CD4-positive, alpha-beta memory T cell (primary cell): ENCODE data around the gene KRT36. TPM values are rescaled to one million over a fixed set of nuclear protein-coding genes. Genes with fewer than 3 reads are reported as not detected.

Source experiments
- CTCF ChIA-PET: fragments of 350-600 bp; sonication (Branson Sonifier 250); formaldehyde crosslinking; loops from one replicate; lab custom pipeline; 2021; ENCODE audit warnings: inconsistent platforms; ENCODE audit not compliant: partially characterized antibody; lab: Charles Lee
- POLR2A ChIA-PET: fragments of 350-600 bp; sonication (Branson Sonifier 250); formaldehyde crosslinking; loops from one replicate; lab custom pipeline; 2021; ENCODE audit not compliant: partially characterized antibody; lab: Charles Lee
- DNase-seq, 5 donors: peaks; one replicate each; pipeline versions ENCODE4 v3.0.0 to v3.0.0-alpha.2; 2020 to 2022; ENCODE audit warnings: mixed read lengths in 1 of 5
- H3K27ac ChIP-seq: one replicate; pipeline ENCODE4 v1.7.0; 2013; ENCODE audit warnings: low read depth, low read length
- H3K27me3 ChIP-seq: 2 replicates; pipeline ENCODE4 v1.7.0; 2013; ENCODE audit warnings: mild to moderate bottlenecking, low read length, moderate library complexity; ENCODE audit not compliant: insufficient read depth
- H3K36me3 ChIP-seq: 2 replicates; pipeline ENCODE4 v1.7.0; 2013; ENCODE audit warnings: mild to moderate bottlenecking, low read length, moderate library complexity; ENCODE audit not compliant: insufficient read depth
- H3K4me1 ChIP-seq: 2 replicates; pipeline ENCODE4 v1.7.0; 2013; ENCODE audit warnings: mild to moderate bottlenecking, low read length, moderate library complexity; ENCODE audit not compliant: insufficient read depth
- H3K4me3 ChIP-seq, 2 donors: one replicate each; pipeline ENCODE4 v1.7.0; 2013; ENCODE audit warnings: low read length in 2 of 2, mild to moderate bottlenecking in 1 of 2
- H3K9me3 ChIP-seq, 2 donors: one replicate each; pipeline ENCODE4 v1.7.0; 2013; ENCODE audit warnings: low read length in 2 of 2, control low read depth in 1 of 2; ENCODE audit not compliant: control insufficient read depth in 1 of 2
- H3K27ac Mint-ChIP-seq, 7 donors: one replicate each; pipeline ENCODE4 v1.8.0; 2020 to 2021; ENCODE audit warnings: mixed read lengths in 7 of 7, mild to moderate bottlenecking in 6 of 7, inconsistent platforms in 3 of 7, moderate library complexity in 3 of 7
- H3K27me3 Mint-ChIP-seq, 2 donors: one replicate each; pipeline ENCODE4 v1.8.0; 2020 to 2021; ENCODE audit warnings: mixed read lengths in 2 of 2
- H3K36me3 Mint-ChIP-seq, 2 donors: one replicate each; pipeline ENCODE4 v1.8.0; 2020 to 2021; ENCODE audit warnings: mixed read lengths in 2 of 2, inconsistent platforms in 1 of 2, mild to moderate bottlenecking in 1 of 2
- H3K4me1 Mint-ChIP-seq, 4 donors: one replicate each; pipeline ENCODE4 v1.8.0; 2020 to 2021; ENCODE audit warnings: mixed read lengths in 4 of 4, mild to moderate bottlenecking in 1 of 4
- H3K4me3 Mint-ChIP-seq, 8 donors: one replicate each; pipeline ENCODE4 v1.8.0; 2020 to 2021; ENCODE audit warnings: mixed read lengths in 8 of 8, mild to moderate bottlenecking in 7 of 8, moderate library complexity in 6 of 8, inconsistent platforms in 3 of 8
- H3K9me3 Mint-ChIP-seq, 8 donors: one replicate each; pipeline ENCODE4 v1.8.0; 2020 to 2021; ENCODE audit warnings: mixed read lengths in 8 of 8, mild to moderate bottlenecking in 5 of 8, inconsistent platforms in 3 of 8, moderate library complexity in 1 of 8
- intact Hi-C: fragments of 100-400 bp; cut with micrococcal nuclease; formaldehyde crosslinking; loops from one replicate; pipeline ENCODE4 v1.15.1; 2023
- polyA plus RNA-seq, 2 donors: library from polyadenylated mRNA; unstranded; fragments of 300-500 nt; fragmentation: Illumina TruSeq; gene quantifications; one replicate each; pipeline ENCODE4 v1.2.3, GENCODE V29; 2021
- total RNA-seq, 2 experiments: library from RNA; stranded (reverse); gene quantifications; one replicate each; pipeline ENCODE4 v1.2.3, GENCODE V29; 2021

The KRT36 gene
- total and polyA plus RNA-seq, 4 experiments from 2014 or later, result not detected

DNA sequence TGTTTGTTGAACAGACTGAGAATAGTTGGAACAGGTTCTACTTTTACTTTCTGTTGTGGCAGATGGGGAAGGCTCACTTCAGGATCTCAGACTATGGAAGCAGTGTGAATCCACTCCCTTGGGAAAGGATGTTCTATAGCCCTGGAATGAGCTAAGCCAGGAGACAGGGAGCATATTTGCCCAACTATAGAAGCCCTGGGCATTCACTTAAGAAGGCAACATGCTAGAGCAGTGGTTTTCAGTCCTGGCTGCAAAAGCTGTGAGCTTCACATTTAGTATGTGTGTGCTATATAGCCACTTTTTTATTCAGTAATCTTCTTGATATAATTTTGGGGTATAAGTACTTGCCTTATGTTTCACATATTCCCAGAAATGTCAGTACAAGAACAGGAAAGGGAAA lies 21.4 kb downstream of the KRT36 start:
- CTCF ChIA-PET, result no interaction called here
- no peaks in the 10 kb centered on the region for H3K36me3 Mint-ChIP-seq
- peaks cover 0 to 14% (median 8%) of the 10 kb centered on the region in 8 donors for H3K9me3 Mint-ChIP-seq
- POLR2A ChIA-PET, result no interaction called here
- no peaks in the 10 kb centered on the region for H3K4me1 Mint-ChIP-seq
- H3K4me3 Mint-ChIP-seq, result no peak overlapping the region
- H3K4me1 ChIP-seq, result no peaks in the 10 kb centered on the region
- no peaks in the 10 kb centered on the region for H3K9me3 ChIP-seq
- H3K36me3 ChIP-seq, result no peaks in the 10 kb centered on the region
- intact Hi-C loops, result no loop called here
- H3K27ac Mint-ChIP-seq, result no peak overlapping the region
- H3K27me3 ChIP-seq, result no peaks in the 10 kb centered on the region
- no peaks in the 10 kb centered on the region for H3K27me3 Mint-ChIP-seq
- no peak for DNase-seq
- H3K27ac ChIP-seq, result no peak overlapping the region
- H3K4me3 ChIP-seq, result no peak overlapping the region

DNA sequence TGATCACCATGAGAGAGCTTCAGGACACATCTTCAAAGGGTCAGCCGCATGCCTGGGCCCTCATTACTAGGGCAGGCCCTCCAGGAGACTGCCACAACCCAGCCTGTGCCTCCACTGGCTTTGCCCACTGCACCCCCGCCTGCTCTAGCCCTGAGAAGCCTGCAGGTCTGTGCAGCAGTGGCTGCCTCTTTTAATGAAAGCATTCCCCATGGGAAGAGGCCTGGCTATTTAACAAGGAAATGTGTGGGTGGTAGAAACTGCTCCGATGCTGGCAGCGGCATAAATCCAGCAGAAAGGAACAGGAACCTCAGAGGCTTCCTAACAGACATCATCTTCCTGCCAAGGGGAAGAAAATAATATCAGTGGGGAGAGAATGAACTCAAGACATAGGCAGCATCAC lies 22.1 kb downstream of the KRT36 start:
- no peak for DNase-seq
- H3K4me1 ChIP-seq, result no peaks in the 10 kb centered on the region
- intact Hi-C loops, result no loop called here
- H3K4me3 ChIP-seq, result no peak overlapping the region
- H3K27ac ChIP-seq, result no peak overlapping the region
- Mint-ChIP-seq H3K27ac (no peak overlapping the region), H3K36me3 (no peaks in the 10 kb centered on the region), H3K4me1 (no peaks in the 10 kb centered on the region), H3K9me3 (peaks cover 0 to 14% (median 8%) of the 10 kb centered on the region in 8 donors), H3K4me3 (no peak overlapping the region), H3K27me3 (no peaks in the 10 kb centered on the region)
- ChIA-PET CTCF (interaction anchor here (1.5 kb wide), 1 partner anchor 10 kb away, joined by 4 read pairs; no protein-coding TSS in a partner anchor), POLR2A (no interaction called here)
- no peaks in the 10 kb centered on the region for H3K36me3 ChIP-seq
- H3K9me3 ChIP-seq, result no peaks in the 10 kb centered on the region
- H3K27me3 ChIP-seq, result no peaks in the 10 kb centered on the region

GRCh38 chr17:41466988-41467387 lies 22.7 kb downstream of the KRT36 start, which contains the start of gene KRT32:
TSS of gene KRT32 (minus strand) at chr17:41467386. CDS start at chr17:41467325, 61 bp downstream.
- no peaks in the 10 kb centered on the region for H3K4me1 ChIP-seq
- H3K27me3 ChIP-seq, result no peaks in the 10 kb centered on the region
- no peak within 1 kb of the TSS for H3K4me3 ChIP-seq
- Mint-ChIP-seq H3K27ac (no peak within 1 kb of the TSS), H3K4me1 (no peaks in the 10 kb centered on the region), H3K9me3 (peaks cover 0 to 14% (median 8%) of the 10 kb centered on the region in 8 donors), H3K36me3 (no peaks in the 10 kb centered on the region), H3K27me3 (no peaks in the 10 kb centered on the region), H3K4me3 (no peak within 1 kb of the TSS)
- intact Hi-C loops, result no loop called here
- no peaks in the 10 kb centered on the region for H3K9me3 ChIP-seq
- ChIA-PET CTCF (interaction anchor here (1.5 kb wide), 1 partner anchor 11 kb away, joined by 4 read pairs; no protein-coding TSS in a partner anchor), POLR2A (no interaction called here)
- no peak within 1 kb of the TSS for H3K27ac ChIP-seq
- DNase-seq, result no peak
- H3K36me3 ChIP-seq, result no peaks in the 10 kb centered on the region

DNA sequence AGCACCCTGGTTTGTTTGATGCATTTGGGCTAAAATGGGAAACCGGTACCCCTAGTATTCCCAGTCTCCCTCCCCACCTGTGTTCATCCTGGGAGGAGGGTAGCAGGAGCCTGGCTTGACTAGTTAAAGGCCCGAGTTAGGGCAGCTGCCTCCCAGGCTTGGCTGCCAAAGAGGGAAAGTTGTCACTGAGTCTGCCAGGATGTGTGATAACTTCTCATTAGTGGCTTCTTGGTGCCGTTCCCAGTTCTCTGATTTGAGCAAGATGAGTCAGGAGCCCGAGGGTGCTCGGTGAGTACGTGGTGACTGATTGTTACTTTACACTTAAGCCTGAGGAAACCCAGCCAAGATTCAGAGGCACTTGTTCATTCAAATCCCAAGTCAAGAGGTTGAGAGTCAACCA lies 25.0 kb downstream of the KRT36 start:
- Histone ChIP-seq H3K4me1 (no peaks in the 10 kb centered on the region), H3K27me3 (no peaks in the 10 kb centered on the region), H3K27ac (no peak overlapping the region), H3K36me3 (no peaks in the 10 kb centered on the region), H3K9me3 (no peaks in the 10 kb centered on the region), H3K4me3 (no peak overlapping the region)
- no peaks in the 10 kb centered on the region for H3K4me1 Mint-ChIP-seq
- CTCF ChIA-PET, result no interaction called here
- intact Hi-C loops, result no loop called here
- no peak for DNase-seq
- no peaks in the 10 kb centered on the region for H3K36me3 Mint-ChIP-seq
- POLR2A ChIA-PET, result no interaction called here
- peak overlapping the region in 1 of 7 donors; percentile 56 for H3K27ac Mint-ChIP-seq
- H3K27me3 Mint-ChIP-seq, result no peaks in the 10 kb centered on the region
- no peak overlapping the region for H3K4me3 Mint-ChIP-seq
- peaks cover 0 to 14% (median 7%) of the 10 kb centered on the region in 8 donors for H3K9me3 Mint-ChIP-seq

DNA sequence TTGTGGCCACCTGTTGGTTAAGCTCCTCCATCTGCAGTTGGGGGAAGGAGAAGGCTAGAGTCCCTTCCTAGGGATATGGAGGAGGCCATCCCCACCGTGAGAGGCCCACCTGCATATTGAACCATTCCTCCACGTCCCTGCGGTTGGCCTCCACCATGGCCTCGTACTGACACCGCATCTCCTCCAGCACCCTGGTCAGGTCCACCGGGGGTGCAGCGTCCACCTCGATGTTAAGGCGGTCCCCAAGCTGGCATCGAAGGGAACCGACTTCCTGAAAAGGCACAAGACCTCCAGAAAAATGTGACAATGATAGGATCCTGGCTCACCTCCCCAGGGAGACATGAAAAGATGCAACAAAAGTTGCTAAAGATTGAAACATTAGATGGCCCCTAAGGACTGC lies 25.5 kb downstream of the KRT36 start:
- no peak overlapping the region for H3K27ac Mint-ChIP-seq
- H3K4me3 Mint-ChIP-seq, result no peak overlapping the region
- CTCF ChIA-PET, result no interaction called here

DNA sequence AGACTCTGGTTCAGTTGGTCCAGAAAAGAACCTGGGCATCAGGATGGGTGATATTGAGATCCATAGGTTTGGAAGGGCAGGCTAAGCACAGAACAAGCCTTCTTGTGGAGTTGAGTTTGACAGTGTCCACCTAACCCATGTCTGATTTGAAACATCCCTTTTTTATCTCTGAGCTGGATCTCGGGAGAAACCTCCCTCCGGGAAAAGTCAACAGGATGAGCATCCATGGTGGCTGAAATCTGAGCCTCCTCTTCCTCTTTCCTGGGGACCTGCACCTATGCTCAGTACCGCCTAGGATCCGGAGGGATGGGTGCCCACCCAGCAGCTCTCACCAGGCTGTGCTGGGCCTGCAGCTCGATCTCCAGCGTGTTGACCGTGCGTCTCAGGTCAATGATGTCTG lies 26.0 kb downstream of the KRT36 start:
- H3K36me3 ChIP-seq, result no peaks in the 10 kb centered on the region
- Mint-ChIP-seq H3K9me3 (peaks cover 0 to 13% (median 7%) of the 10 kb centered on the region in 8 donors), H3K4me3 (no peak overlapping the region), H3K27ac (no peak overlapping the region), H3K4me1 (no peaks in the 10 kb centered on the region), H3K36me3 (no peaks in the 10 kb centered on the region), H3K27me3 (no peaks in the 10 kb centered on the region)
- H3K9me3 ChIP-seq, result no peaks in the 10 kb centered on the region
- no peaks in the 10 kb centered on the region for H3K27me3 ChIP-seq
- POLR2A ChIA-PET, result no interaction called here
- H3K27ac ChIP-seq, result no peak overlapping the region
- H3K4me1 ChIP-seq, result no peaks in the 10 kb centered on the region
- CTCF ChIA-PET, result no interaction called here
- no peak overlapping the region for H3K4me3 ChIP-seq
- DNase-seq, result no peak
- intact Hi-C loops, result no loop called here

More for the DNA sequence above, 25.5 kb downstream of the KRT36 start:
- Mint-ChIP-seq H3K27me3 (no peaks in the 10 kb centered on the region), H3K4me1 (no peaks in the 10 kb centered on the region), H3K9me3 (peaks cover 0 to 14% (median 7%) of the 10 kb centered on the region in 8 donors), H3K36me3 (no peaks in the 10 kb centered on the region)
- intact Hi-C loops, result no loop called here
- H3K9me3 ChIP-seq, result no peaks in the 10 kb centered on the region
- no peaks in the 10 kb centered on the region for H3K27me3 ChIP-seq
- DNase-seq, result no peak
- H3K27ac ChIP-seq, result no peak overlapping the region
- no peaks in the 10 kb centered on the region for H3K36me3 ChIP-seq
- POLR2A ChIA-PET, result no interaction called here
- H3K4me3 ChIP-seq, result no peak overlapping the region
- H3K4me1 ChIP-seq, result no peaks in the 10 kb centered on the region

GRCh38 chr17:41462705-41463104 lies 27.0 kb downstream of the KRT36 start:
- Histone ChIP-seq H3K36me3 (no peaks in the 10 kb centered on the region), H3K4me3 (no peak overlapping the region), H3K9me3 (no peaks in the 10 kb centered on the region), H3K27ac (no peak overlapping the region), H3K4me1 (no peaks in the 10 kb centered on the region), H3K27me3 (no peaks in the 10 kb centered on the region)
- peaks cover 0 to 3% (median under 1%) of the 10 kb centered on the region in 8 donors for H3K9me3 Mint-ChIP-seq
- H3K36me3 Mint-ChIP-seq, result no peaks in the 10 kb centered on the region
- ChIA-PET POLR2A (no interaction called here), CTCF (no interaction called here)
- H3K4me3 Mint-ChIP-seq, result no peak overlapping the region
- intact Hi-C loops, result no loop called here
- H3K27me3 Mint-ChIP-seq, result no peaks in the 10 kb centered on the region
- no peaks in the 10 kb centered on the region for H3K4me1 Mint-ChIP-seq
- H3K27ac Mint-ChIP-seq, result no peak overlapping the region
- no peak for DNase-seq
